Daoy (cell line): Measurements from ENCODE around the gene SORL1. TPM values are rescaled to one million over a fixed set of nuclear protein-coding genes. Genes with fewer than 3 reads are reported as not detected.

ENCODE experiments used
- DNase-seq: peaks from one replicate; pipeline ENCODE4 v3.0.0-alpha.2; 2015; ENCODE audit warnings: low read depth
- total RNA-seq: library from RNA; depleted of rRNA; stranded (reverse); fragments of >200 nt; shearing (Covaris generic); gene quantifications from 2 replicates; pipeline ENCODE4 v1.2.3, GENCODE V29; 2014

The SORL1 gene
- total RNA-seq, 1 experiment from 2014 or later: 1.6 TPM

- no peak for DNase-seq
These were observed 56.3 kb downstream of the SORL1 start for GRCh38 chr11:121508449-121508848.

GRCh38 chr11:121510438-121510837 lies 58.3 kb downstream of the SORL1 start:
- DNase-seq: no peak

- DNase-seq: no peak
These were observed 60.7 kb downstream of the SORL1 start for GRCh38 chr11:121512468-121513465.

- no peak for DNase-seq
These were observed 61.7 kb downstream of the SORL1 start for GRCh38 chr11:121513807-121514206.

GRCh38 chr11:121514432-121515334 lies 62.6 kb downstream of the SORL1 start:
- DNase-seq: no peak

GRCh38 chr11:121515335-121515671 lies 63.2 kb downstream of the SORL1 start:
- DNase-seq: no peak

- no peak for DNase-seq
These were observed 65.9 kb downstream of the SORL1 start for GRCh38 chr11:121517996-121518395.

GRCh38 chr11:121520243-121521144 lies 68.4 kb downstream of the SORL1 start:
- peak; percentile 21 for DNase-seq

- DNase-seq: no peak
These were observed 69.3 kb downstream of the SORL1 start for GRCh38 chr11:121521145-121522042.

GRCh38 chr11:121522043-121522941 lies 70.2 kb downstream of the SORL1 start:
- no peak for DNase-seq

- no peak for DNase-seq
These were observed 71.6 kb downstream of the SORL1 start for GRCh38 chr11:121523581-121524232.

- no peak for DNase-seq
These were observed 72.1 kb downstream of the SORL1 start for GRCh38 chr11:121524233-121524631.

- no peak for DNase-seq
These were observed 73.3 kb downstream of the SORL1 start for GRCh38 chr11:121525376-121525775.

- no peak for DNase-seq
These were observed 78.1 kb downstream of the SORL1 start for GRCh38 chr11:121530257-121530656.

- no peak for DNase-seq
These were observed 81.5 kb downstream of the SORL1 start for GRCh38 chr11:121533601-121534000.

GRCh38 chr11:121534131-121535093 lies 82.3 kb downstream of the SORL1 start:
- DNase-seq: no peak

GRCh38 chr11:121535129-121535796 lies 83.1 kb downstream of the SORL1 start:
- DNase-seq: peak; percentile 23
